ENCODE measurements around the gene JCAD.
"Not testable (repeated sequence)": the region's sequence is repeated elsewhere in the genome, so short reads cannot be mapped to it uniquely, and the experiment has no call there.

Gene JCAD

GRCh38 chr10:30059209-30060107 is at the start of gene JCAD:
JCAD (minus strand) TSS chr10:30059586; CDS start chr10:30047812, 11,774 bp downstream.
- Mint-ChIP-seq H3K4me3 (peak within 1 kb of the TSS; percentile 74), H3K27me3 (peaks cover 51% of the 10 kb centered on the region), H3K27ac (no peak within 1 kb of the TSS), H3K36me3 (no peaks in the 10 kb centered on the region), H3K9me3 (no peaks in the 10 kb centered on the region), H3K4me1 (peaks cover 4% of the 10 kb centered on the region)

- Mint-ChIP-seq H3K9me3 (no peaks in the 10 kb centered on the region), H3K27me3 (peaks cover 8% of the 10 kb centered on the region), H3K4me1 (no peaks in the 10 kb centered on the region), H3K36me3 (peaks cover 2% of the 10 kb centered on the region), H3K27ac (no peak overlapping the region), H3K4me3 (no peak overlapping the region)
Measured at GRCh38 chr10:30106987-30107386, 47.6 kb upstream of the JCAD start.

- Mint-ChIP-seq H3K27me3 (peaks cover 12% of the 10 kb centered on the region), H3K4me3 (no peak overlapping the region), H3K27ac (peak overlapping the region; percentile 19), H3K36me3 (peaks cover 2% of the 10 kb centered on the region), H3K9me3 (no peaks in the 10 kb centered on the region), H3K4me1 (no peaks in the 10 kb centered on the region)
Measured at GRCh38 chr10:30103595-30104320, 44.4 kb upstream of the JCAD start.

- not testable (repeated sequence) for H3K4me1 Mint-ChIP-seq, H3K9me3 Mint-ChIP-seq, H3K27ac Mint-ChIP-seq, H3K4me3 Mint-ChIP-seq, H3K36me3 Mint-ChIP-seq
- H3K27me3 Mint-ChIP-seq, result peaks cover 21% of the 10 kb centered on the region
Measured at GRCh38 chr10:30099706-30100105, 40.3 kb upstream of the JCAD start.

- Mint-ChIP-seq H3K4me1 (no peaks in the 10 kb centered on the region), H3K36me3 (peaks cover 2% of the 10 kb centered on the region), H3K27ac (no peak overlapping the region), H3K27me3 (peaks cover 24% of the 10 kb centered on the region), H3K9me3 (no peaks in the 10 kb centered on the region), H3K4me3 (no peak overlapping the region)
Measured at GRCh38 chr10:30099101-30099500, 39.7 kb upstream of the JCAD start.

- H3K4me1 Mint-ChIP-seq, result no peaks in the 10 kb centered on the region
- no peak overlapping the region for H3K27ac Mint-ChIP-seq
- H3K4me3 Mint-ChIP-seq, result no peak overlapping the region
- no peaks in the 10 kb centered on the region for H3K9me3 Mint-ChIP-seq
- no peaks in the 10 kb centered on the region for H3K36me3 Mint-ChIP-seq
- peaks cover 20% of the 10 kb centered on the region for H3K27me3 Mint-ChIP-seq
Measured at GRCh38 chr10:30098629-30099028, 39.2 kb upstream of the JCAD start.

GRCh38 chr10:30096564-30096963 is 37.2 kb upstream of the JCAD start:
- H3K9me3 Mint-ChIP-seq, result no peaks in the 10 kb centered on the region
- no peaks in the 10 kb centered on the region for H3K36me3 Mint-ChIP-seq
- peaks cover 22% of the 10 kb centered on the region for H3K27me3 Mint-ChIP-seq
- H3K4me1 Mint-ChIP-seq, result no peaks in the 10 kb centered on the region
- no peak overlapping the region for H3K4me3 Mint-ChIP-seq
- no peak overlapping the region for H3K27ac Mint-ChIP-seq

- H3K27ac Mint-ChIP-seq, result no peak overlapping the region
- H3K27me3 Mint-ChIP-seq, result peaks cover 22% of the 10 kb centered on the region
- no peak overlapping the region for H3K4me3 Mint-ChIP-seq
- H3K9me3 Mint-ChIP-seq, result no peaks in the 10 kb centered on the region
- no peaks in the 10 kb centered on the region for H3K4me1 Mint-ChIP-seq
- H3K36me3 Mint-ChIP-seq, result no peaks in the 10 kb centered on the region
Measured at GRCh38 chr10:30095631-30096422, 36.4 kb upstream of the JCAD start.

- H3K4me3 Mint-ChIP-seq, result no peak overlapping the region
- H3K36me3 Mint-ChIP-seq, result no peaks in the 10 kb centered on the region
- H3K4me1 Mint-ChIP-seq, result no peaks in the 10 kb centered on the region
- peaks cover 21% of the 10 kb centered on the region for H3K27me3 Mint-ChIP-seq
- H3K9me3 Mint-ChIP-seq, result no peaks in the 10 kb centered on the region
- H3K27ac Mint-ChIP-seq, result no peak overlapping the region
Measured at GRCh38 chr10:30094601-30095000, 35.2 kb upstream of the JCAD start.

- Mint-ChIP-seq H3K27ac (no peak overlapping the region), H3K36me3 (no peaks in the 10 kb centered on the region), H3K27me3 (peaks cover 17% of the 10 kb centered on the region), H3K4me3 (no peak overlapping the region), H3K9me3 (no peaks in the 10 kb centered on the region), H3K4me1 (no peaks in the 10 kb centered on the region)
Measured at GRCh38 chr10:30093303-30093950, 34.0 kb upstream of the JCAD start.

GRCh38 chr10:30092151-30092790 is 32.9 kb upstream of the JCAD start:
- H3K27ac Mint-ChIP-seq, result no peak overlapping the region
- no peaks in the 10 kb centered on the region for H3K36me3 Mint-ChIP-seq
- H3K4me1 Mint-ChIP-seq, result no peaks in the 10 kb centered on the region
- H3K9me3 Mint-ChIP-seq, result no peaks in the 10 kb centered on the region
- H3K4me3 Mint-ChIP-seq, result no peak overlapping the region
- H3K27me3 Mint-ChIP-seq, result peaks cover 16% of the 10 kb centered on the region

- H3K36me3 Mint-ChIP-seq, result no peaks in the 10 kb centered on the region
- no peaks in the 10 kb centered on the region for H3K9me3 Mint-ChIP-seq
- no peak overlapping the region for H3K27ac Mint-ChIP-seq
- peaks cover 15% of the 10 kb centered on the region for H3K27me3 Mint-ChIP-seq
- no peaks in the 10 kb centered on the region for H3K4me1 Mint-ChIP-seq
- no peak overlapping the region for H3K4me3 Mint-ChIP-seq
Measured at GRCh38 chr10:30091136-30091535, 31.8 kb upstream of the JCAD start.

GRCh38 chr10:30088178-30088577 is 28.8 kb upstream of the JCAD start:
- Mint-ChIP-seq H3K27me3 (peaks cover 11% of the 10 kb centered on the region), H3K4me1 (no peaks in the 10 kb centered on the region), H3K36me3 (no peaks in the 10 kb centered on the region), H3K4me3 (no peak overlapping the region), H3K27ac (no peak overlapping the region), H3K9me3 (no peaks in the 10 kb centered on the region)

- peaks cover 21% of the 10 kb centered on the region for H3K27me3 Mint-ChIP-seq
- no peaks in the 10 kb centered on the region for H3K9me3 Mint-ChIP-seq
- H3K36me3 Mint-ChIP-seq, result no peaks in the 10 kb centered on the region
- no peak overlapping the region for H3K27ac Mint-ChIP-seq
- H3K4me3 Mint-ChIP-seq, result no peak overlapping the region
- H3K4me1 Mint-ChIP-seq, result no peaks in the 10 kb centered on the region
Measured at GRCh38 chr10:30083934-30084333, 24.5 kb upstream of the JCAD start.

GRCh38 chr10:30081182-30081581 is 21.8 kb upstream of the JCAD start:
- Mint-ChIP-seq H3K4me1 (no peaks in the 10 kb centered on the region), H3K4me3 (no peak overlapping the region), H3K9me3 (no peaks in the 10 kb centered on the region), H3K36me3 (no peaks in the 10 kb centered on the region), H3K27me3 (peaks cover 35% of the 10 kb centered on the region), H3K27ac (no peak overlapping the region)
